Fibroblast of pulmonary artery (primary cell): Measurements from ENCODE around the gene RFNG.

ENCODE experiments used
- DNase-seq: peaks from one replicate; pipeline ENCODE4 v3.0.0-alpha.2; 2010; ENCODE audit warnings: low read depth
- H3K4me3 ChIP-seq: replicated peaks from 2 replicates; pipeline ENCODE4 v1.5.1; 2011; ENCODE audit warnings: low read depth, mild to moderate bottlenecking, control low read depth, low read length, moderate library complexity
- CTCF ChIP-seq: IDR thresholded peaks from 2 replicates; pipeline ENCODE4 v1.5.1; 2011; ENCODE audit warnings: mild to moderate bottlenecking, control low read depth, low read length, inconsistent platforms; ENCODE audit errors: missing control alignments

RFNG gene

GRCh38 chr17:82083533-82084359 lies 32.1 kb upstream of the RFNG start:
- TF ChIP-seq CTCF = no peak
- DNase-seq = no peak
- H3K4me3 ChIP-seq = no peak overlapping the region

- no peak for DNase-seq
- no peak for TF ChIP-seq CTCF
- H3K4me3 ChIP-seq = no peak overlapping the region
Observed at GRCh38 chr17:82083009-82083408, 31.4 kb upstream of the RFNG start.

GRCh38 chr17:82082456-82082855 lies 30.8 kb upstream of the RFNG start:
- DNase-seq = no peak
- TF ChIP-seq CTCF = no peak
- H3K4me3 ChIP-seq = no peak overlapping the region

- no peak for TF ChIP-seq CTCF
- DNase-seq = no peak
Observed at GRCh38 chr17:82081966-82082365, 30.4 kb upstream of the RFNG start.

GRCh38 chr17:82081546-82081945 lies 29.9 kb upstream of the RFNG start:
- TF ChIP-seq CTCF = no peak
- H3K4me3 ChIP-seq = no peak overlapping the region
- DNase-seq = no peak

More at GRCh38 chr17:82081966-82082365, 30.4 kb upstream of the RFNG start:
- no peak overlapping the region for H3K4me3 ChIP-seq

- no peak overlapping the region for H3K4me3 ChIP-seq
Observed at GRCh38 chr17:82080789-82081464, 29.3 kb upstream of the RFNG start.

More at GRCh38 chr17:82080789-82081464, 29.3 kb upstream of the RFNG start:
- no peak for TF ChIP-seq CTCF
- no peak for DNase-seq
